NCI-H2081 treated with DMSO at 0.1 percent for 48 hours (cell line): ENCODE measurements around the gene DSCAML1.

Experiments used
- DNase-seq: peaks from one replicate; lab custom pipeline; 2025; lab: John Stamatoyannopoulos, UW

The DSCAML1 gene

GRCh38 chr11:117488996-117489952 lies 307.7 kb downstream of the DSCAML1 start:
- no peak for DNase-seq

- no peak for DNase-seq
These were observed 311.0 kb downstream of the DSCAML1 start for GRCh38 chr11:117486059-117486458.

GRCh38 chr11:117484156-117484555 lies 312.9 kb downstream of the DSCAML1 start:
- DNase-seq, result no peak

- no peak for DNase-seq
These were observed 313.6 kb downstream of the DSCAML1 start for GRCh38 chr11:117483372-117483771.

- DNase-seq, result no peak
These were observed 314.1 kb downstream of the DSCAML1 start for GRCh38 chr11:117482881-117483280.

GRCh38 chr11:117481885-117482284 lies 315.1 kb downstream of the DSCAML1 start:
- DNase-seq, result no peak

GRCh38 chr11:117481036-117481435 lies 316.0 kb downstream of the DSCAML1 start:
- no peak for DNase-seq

- no peak for DNase-seq
These were observed 316.8 kb downstream of the DSCAML1 start for GRCh38 chr11:117480221-117480620.

- DNase-seq, result no peak
These were observed 317.6 kb downstream of the DSCAML1 start for GRCh38 chr11:117479372-117479771.

GRCh38 chr11:117478926-117479325 lies 318.1 kb downstream of the DSCAML1 start:
- no peak for DNase-seq

- DNase-seq, result no peak
These were observed 318.7 kb downstream of the DSCAML1 start for GRCh38 chr11:117478126-117478860.

GRCh38 chr11:117477721-117478120 lies 319.3 kb downstream of the DSCAML1 start:
- DNase-seq, result no peak

- DNase-seq, result no peak
These were observed 320.4 kb downstream of the DSCAML1 start for GRCh38 chr11:117476531-117477142.

- no peak for DNase-seq
These were observed 321.1 kb downstream of the DSCAML1 start for GRCh38 chr11:117475716-117476530.

- DNase-seq, result peak; percentile 89
These were observed 323.4 kb downstream of the DSCAML1 start for GRCh38 chr11:117473481-117474091.

GRCh38 chr11:117471776-117472175 lies 325.2 kb downstream of the DSCAML1 start:
- DNase-seq, result no peak

GRCh38 chr11:117470576-117470975 lies 326.4 kb downstream of the DSCAML1 start:
- no peak for DNase-seq

GRCh38 chr11:117468888-117469287 lies 328.1 kb downstream of the DSCAML1 start:
- no peak for DNase-seq

- DNase-seq, result no peak
These were observed 329.2 kb downstream of the DSCAML1 start for GRCh38 chr11:117467770-117468169.

GRCh38 chr11:117466966-117467365 lies 330.1 kb downstream of the DSCAML1 start:
- no peak for DNase-seq
